MCF 10A (cell line): Measurements from ENCODE around the gene PTTG1. TPM values are rescaled to one million over a fixed set of nuclear protein-coding genes. Genes with fewer than 3 reads are reported as not detected.

Source experiments
- microRNA-seq: library from miRNA; unstranded; fragments of <30 nt; microRNA quantifications from one replicate; pipeline ENCODE4 v1.2.0, GENCODE V29; 2022
- total RNA-seq: library from RNA; stranded (reverse); gene quantifications from 2 replicates; pipeline ENCODE4 v1.2.3, GENCODE V29; 2022

The PTTG1 gene
- total RNA-seq, 1 experiment from 2014 or later: 119 TPM

Small RNAs within 50 kb of the gene (microRNA-seq; reads per million reads assigned to microRNA genes)
- not detected for gene MIR3142

Other genes with a start within 250 kb of the PTTG1 start
- gene FABP6, start 192.3 kb upstream of the PTTG1 start, total RNA-seq: not detected in 2 replicates
- 3.5 and 3.6 TPM in 2 replicates for gene CCNJL, start 109.3 kb upstream of the PTTG1 start, total RNA-seq
- gene C1QTNF2, start 51.2 kb upstream of the PTTG1 start, total RNA-seq: not detected in 2 replicates
- gene FAM200C, start 21.8 kb upstream of the PTTG1 start, total RNA-seq: 2.2 and 3.7 TPM in 2 replicates
- 64.6 and 85.6 TPM in 2 replicates for gene SLU7, start 2.8 kb upstream of the PTTG1 start, total RNA-seq